NCI-H345 (cell line): Measurements from ENCODE around the gene SRGAP3.

Experiments
- DNase-seq: peaks from one replicate; lab custom pipeline; 2025; lab: John Stamatoyannopoulos, UW

Gene SRGAP3

GRCh38 chr3:9143184-9143583, 106.3 kb downstream of the SRGAP3 start:
- no peak for DNase-seq

GRCh38 chr3:9142362-9142761, 107.1 kb downstream of the SRGAP3 start:
- peak; percentile 2 for DNase-seq

- DNase-seq, result no peak
Observed at GRCh38 chr3:9141928-9142289, 107.5 kb downstream of the SRGAP3 start.

GRCh38 chr3:9139366-9139765, 110.1 kb downstream of the SRGAP3 start:
- no peak for DNase-seq

GRCh38 chr3:9137676-9138075, 111.8 kb downstream of the SRGAP3 start:
- DNase-seq, result no peak

GRCh38 chr3:9136746-9137465, 112.5 kb downstream of the SRGAP3 start:
- DNase-seq, result no peak

- DNase-seq, result no peak
Observed at GRCh38 chr3:9135930-9136525, 113.4 kb downstream of the SRGAP3 start.

GRCh38 chr3:9135526-9135925, 113.9 kb downstream of the SRGAP3 start:
- DNase-seq, result no peak

GRCh38 chr3:9133656-9134055, 115.8 kb downstream of the SRGAP3 start:
- DNase-seq, result no peak

GRCh38 chr3:9130345-9131305, 118.8 kb downstream of the SRGAP3 start:
- no peak for DNase-seq

- no peak for DNase-seq
Observed at GRCh38 chr3:9129365-9129764, 120.1 kb downstream of the SRGAP3 start.

GRCh38 chr3:9125278-9125951, 124.0 kb downstream of the SRGAP3 start:
- DNase-seq, result no peak

GRCh38 chr3:9124730-9125129, 124.7 kb downstream of the SRGAP3 start:
- no peak for DNase-seq

- DNase-seq, result no peak
Observed at GRCh38 chr3:9123840-9124239, 125.6 kb downstream of the SRGAP3 start.

GRCh38 chr3:9122732-9123364, 126.6 kb downstream of the SRGAP3 start:
- DNase-seq, result no peak

GRCh38 chr3:9121366-9122001, 128.0 kb downstream of the SRGAP3 start:
- DNase-seq, result no peak

- DNase-seq, result no peak
Observed at GRCh38 chr3:9119331-9119730, 130.1 kb downstream of the SRGAP3 start.

- no peak for DNase-seq
Observed at GRCh38 chr3:9118222-9118621, 131.2 kb downstream of the SRGAP3 start.

GRCh38 chr3:9117220-9117619, 132.2 kb downstream of the SRGAP3 start:
- DNase-seq, result no peak

- DNase-seq, result no peak
Observed at GRCh38 chr3:9116336-9116735, 133.1 kb downstream of the SRGAP3 start.

- no peak for DNase-seq
Observed at GRCh38 chr3:9115336-9115735, 134.1 kb downstream of the SRGAP3 start.
